Measurements from ENCODE around the gene FOXD3.

The FOXD3 gene

GRCh38 chr1:63320022-63320721, 2.2 kb upstream of the FOXD3 start:
- ChIA-PET CTCF (interaction anchor here (6.2 kb wide), 1 partner anchor 9 kb away, joined by 48 read pairs; no protein-coding TSS in a partner anchor), POLR2A (interaction anchor here (0.6 kb wide), 1 partner anchor 9 kb away, joined by 3 read pairs; no protein-coding TSS in a partner anchor)
- TF ChIP-seq, protein P1, sequence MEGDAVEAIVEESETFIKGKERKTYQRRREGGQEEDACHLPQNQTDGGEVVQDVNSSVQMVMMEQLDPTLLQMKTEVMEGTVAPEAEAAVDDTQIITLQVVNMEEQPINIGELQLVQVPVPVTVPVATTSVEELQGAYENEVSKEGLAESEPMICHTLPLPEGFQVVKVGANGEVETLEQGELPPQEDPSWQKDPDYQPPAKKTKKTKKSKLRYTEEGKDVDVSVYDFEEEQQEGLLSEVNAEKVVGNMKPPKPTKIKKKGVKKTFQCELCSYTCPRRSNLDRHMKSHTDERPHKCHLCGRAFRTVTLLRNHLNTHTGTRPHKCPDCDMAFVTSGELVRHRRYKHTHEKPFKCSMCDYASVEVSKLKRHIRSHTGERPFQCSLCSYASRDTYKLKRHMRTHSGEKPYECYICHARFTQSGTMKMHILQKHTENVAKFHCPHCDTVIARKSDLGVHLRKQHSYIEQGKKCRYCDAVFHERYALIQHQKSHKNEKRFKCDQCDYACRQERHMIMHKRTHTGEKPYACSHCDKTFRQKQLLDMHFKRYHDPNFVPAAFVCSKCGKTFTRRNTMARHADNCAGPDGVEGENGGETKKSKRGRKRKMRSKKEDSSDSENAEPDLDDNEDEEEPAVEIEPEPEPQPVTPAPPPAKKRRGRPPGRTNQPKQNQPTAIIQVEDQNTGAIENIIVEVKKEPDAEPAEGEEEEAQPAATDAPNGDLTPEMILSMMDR (IDR thresholded peaks at IDR 0.05; ENCODE audit: control extremely low read depth, extremely low read depth, low read depth, missing control alignments): no peak
- DNase-seq (ENCODE audit: extremely low spot score): no peak

GRCh38 chr1:63321066-63321784, 1.1 kb upstream of the FOXD3 start:
- ChIA-PET POLR2A (no interaction called here), CTCF (interaction anchor here (6.2 kb wide), 1 partner anchor 8 kb away, joined by 48 read pairs; no protein-coding TSS in a partner anchor)
- DNase-seq (ENCODE audit: extremely low spot score): no peak
- TF ChIP-seq, protein P1 (IDR thresholded peaks at IDR 0.05; ENCODE audit: control extremely low read depth, extremely low read depth, low read depth, missing control alignments): no peak

- ChIA-PET POLR2A (no interaction called here), CTCF (interaction anchor here (6.2 kb wide), 1 partner anchor 8 kb away, joined by 48 read pairs; no protein-coding TSS in a partner anchor)
- TF ChIP-seq, protein P1 (IDR thresholded peaks at IDR 0.05; ENCODE audit: control extremely low read depth, extremely low read depth, low read depth, missing control alignments): no peak
- no peak for DNase-seq (ENCODE audit: extremely low spot score)
Measured at GRCh38 chr1:63321785-63322113, 618 bp upstream of the FOXD3 start.

- DNase-seq (ENCODE audit: extremely low spot score): no peak
- TF ChIP-seq, protein P1 (IDR thresholded peaks at IDR 0.05; ENCODE audit: control extremely low read depth, extremely low read depth, low read depth, missing control alignments): peak; percentile 8
- ChIA-PET CTCF (no interaction called here), POLR2A (no interaction called here)
Measured at GRCh38 chr1:63322944-63323864, 837 bp downstream of the FOXD3 start.

DNA sequence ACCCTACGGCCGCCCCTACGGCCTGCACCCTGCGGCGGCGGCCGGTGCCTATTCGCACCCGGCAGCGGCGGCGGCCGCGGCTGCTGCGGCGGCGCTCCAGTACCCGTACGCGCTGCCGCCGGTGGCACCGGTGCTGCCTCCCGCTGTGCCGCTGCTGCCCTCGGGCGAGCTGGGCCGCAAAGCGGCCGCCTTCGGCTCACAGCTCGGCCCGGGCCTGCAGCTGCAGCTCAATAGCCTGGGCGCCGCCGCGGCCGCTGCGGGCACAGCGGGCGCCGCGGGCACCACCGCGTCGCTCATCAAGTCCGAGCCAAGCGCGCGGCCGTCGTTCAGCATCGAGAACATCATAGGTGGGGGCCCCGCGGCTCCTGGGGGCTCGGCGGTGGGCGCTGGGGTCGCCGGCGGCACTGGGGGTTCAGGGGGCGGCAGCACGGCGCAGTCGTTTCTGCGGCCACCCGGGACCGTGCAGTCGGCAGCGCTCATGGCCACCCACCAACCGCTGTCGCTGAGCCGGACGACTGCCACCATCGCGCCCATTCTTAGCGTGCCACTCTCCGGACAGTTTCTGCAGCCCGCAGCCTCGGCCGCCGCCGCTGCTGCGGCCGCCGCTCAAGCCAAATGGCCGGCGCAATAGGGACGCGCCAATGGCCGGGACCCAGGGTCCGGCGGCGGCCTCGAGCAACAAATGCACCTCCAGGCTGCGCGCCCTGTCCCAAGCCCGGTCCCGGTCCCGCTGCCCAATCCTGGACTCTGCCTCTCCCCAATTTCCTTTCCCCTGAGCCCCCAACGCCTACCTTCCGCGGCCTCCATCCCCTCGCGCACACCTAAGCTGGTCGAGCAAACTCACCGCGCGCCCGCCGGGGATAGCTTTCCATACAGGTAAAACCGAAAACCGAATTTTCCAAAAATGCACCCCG, 1.8 kb downstream of the FOXD3 start:
- TF ChIP-seq, protein P1 (IDR thresholded peaks at IDR 0.05; ENCODE audit: control extremely low read depth, extremely low read depth, low read depth, missing control alignments): no peak
- CTCF ChIA-PET: interaction anchor here (1.0 to 1.1 kb wide), 2 partner anchors 12 to 87 kb away, joined by 3 read pairs; no protein-coding TSS in a partner anchor
- DNase-seq (ENCODE audit: extremely low spot score): no peak
- POLR2A ChIA-PET: no interaction called here

Measured in GM10248 (cell line).